DND-41 (cell line): Measurements from ENCODE around the gene EFHC2.

Source experiments
- ATAC-seq: fragments of 200-7000 bp; cut with Tn5 transposase; 3 replicates; pipeline ENCODE4 v1.9.1; 2021; ENCODE audit warnings: low read depth; ENCODE audit not compliant: insufficient read depth
- DNase-seq: peaks from one replicate; pipeline ENCODE4 v3.0.0-alpha.2; 2020
- H2AFZ ChIP-seq: 2 replicates; pipeline ENCODE4 v1.6.0; 2012; ENCODE audit warnings: low read depth, low read length
- H3K27ac ChIP-seq: 2 replicates; pipeline ENCODE4 v1.5.1; 2012; ENCODE audit warnings: low read length, inconsistent platforms
- H3K27me3 ChIP-seq: fragments of 200-600 bp; sonication (generic); 2 replicates; pipeline ENCODE4 v1.6.0; 2012; ENCODE audit warnings: low read length, mild to moderate bottlenecking, inconsistent platforms; ENCODE audit not compliant: insufficient read depth, poor library complexity
- H3K36me3 ChIP-seq: 2 replicates; pipeline ENCODE4 v1.5.1; 2012; ENCODE audit warnings: low read length, inconsistent platforms; ENCODE audit not compliant: insufficient read depth
- H3K4me1 ChIP-seq: 2 replicates; pipeline ENCODE4 v1.5.1; 2012; ENCODE audit warnings: mild to moderate bottlenecking, low read length; ENCODE audit not compliant: insufficient read depth
- H3K4me2 ChIP-seq: 2 replicates; pipeline ENCODE4 v1.6.0; 2012; ENCODE audit warnings: mild to moderate bottlenecking, moderate library complexity, low read length, inconsistent platforms; ENCODE audit not compliant: insufficient read depth
- H3K4me3 ChIP-seq, 2 experiments: fragments of 200-600 bp in 1 of 2; shearing (Covaris generic) in 1 of 2; 2 replicates each; pipeline ENCODE4 v1.5.1; 2012 to 2016; ENCODE audit warnings: inconsistent platforms in 2 of 2, low read length in 2 of 2, mild to moderate bottlenecking in 2 of 2, low read depth in 1 of 2, moderate library complexity in 1 of 2
- H3K79me2 ChIP-seq: 2 replicates; pipeline ENCODE4 v1.6.0; 2012; ENCODE audit warnings: low read length, inconsistent platforms; ENCODE audit not compliant: insufficient read depth
- H3K9ac ChIP-seq: 2 replicates; pipeline ENCODE4 v1.6.0; 2012; ENCODE audit warnings: low read depth, mild to moderate bottlenecking, inconsistent platforms, low read length, moderate library complexity
- H3K9me3 ChIP-seq: 2 replicates; pipeline ENCODE4 v1.5.1; 2012; ENCODE audit warnings: low read length, moderate library complexity, mild to moderate bottlenecking, inconsistent platforms; ENCODE audit not compliant: insufficient read depth, severe bottlenecking
- H4K20me1 ChIP-seq: 2 replicates; pipeline ENCODE4 v1.6.0; 2012; ENCODE audit warnings: low read length; ENCODE audit not compliant: insufficient read depth
- CTCF ChIP-seq: IDR thresholded peaks from 2 replicates; pipeline ENCODE4 v1.5.1; 2012; ENCODE audit warnings: borderline replicate concordance, low read length, moderate library complexity, mild to moderate bottlenecking; ENCODE audit not compliant: poor library complexity, severe bottlenecking; ENCODE audit errors: extremely low read depth
- EZH2 ChIP-seq: IDR thresholded peaks from 3 replicates; pipeline ENCODE4 v1.6.1; 2012; ENCODE audit warnings: borderline replicate concordance, low read depth, mild to moderate bottlenecking, moderate library complexity, low read length, inconsistent platforms; ENCODE audit not compliant: severe bottlenecking

The EFHC2 gene

DNA sequence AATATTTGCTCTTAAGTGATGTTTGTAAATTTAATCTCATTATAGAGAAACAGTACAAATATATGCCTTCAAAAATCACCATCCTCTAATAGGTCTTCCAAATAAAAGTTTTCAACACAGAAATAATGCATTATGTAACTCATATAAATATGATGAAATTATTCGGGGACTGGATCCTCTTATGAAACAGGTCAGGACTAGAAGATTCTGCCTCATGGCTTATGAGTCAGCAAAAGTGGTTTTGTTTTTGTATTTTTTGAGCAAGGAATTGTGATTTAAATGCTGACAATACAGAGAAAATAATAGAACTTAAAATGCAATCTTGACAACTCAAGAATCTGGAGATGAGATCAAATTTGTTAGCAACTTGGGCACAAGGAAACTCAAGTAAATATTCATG is 190.6 kb downstream of the EFHC2 start:
- Histone ChIP-seq H3K4me2 (no peak overlapping the region), H3K79me2 (no peaks in the 10 kb centered on the region), H2AFZ (no peak overlapping the region), H3K27me3 (no peaks in the 10 kb centered on the region), H3K4me3 (no peak overlapping the region), H3K36me3 (no peaks in the 10 kb centered on the region), H4K20me1 (no peaks in the 10 kb centered on the region), H3K4me1 (no peaks in the 10 kb centered on the region), H3K9me3 (no peaks in the 10 kb centered on the region), H3K27ac (no peak overlapping the region), H3K9ac (no peak overlapping the region)
- no peak for TF ChIP-seq CTCF
- no peak for TF ChIP-seq EZH2
- DNase-seq (no peak), ATAC-seq (no peak)

GRCh38 chrX:44147130-44147529 is 196.3 kb downstream of the EFHC2 start:
- H3K4me3 ChIP-seq, result no peak overlapping the region
- no peak overlapping the region for H3K9ac ChIP-seq
- no peaks in the 10 kb centered on the region for H3K27me3 ChIP-seq
- H3K4me1 ChIP-seq, result no peaks in the 10 kb centered on the region
- no peaks in the 10 kb centered on the region for H3K36me3 ChIP-seq
- ATAC-seq, result no peak
- no peak overlapping the region for H2AFZ ChIP-seq
- H3K79me2 ChIP-seq, result no peaks in the 10 kb centered on the region
- no peak for DNase-seq
- no peaks in the 10 kb centered on the region for H4K20me1 ChIP-seq
- H3K4me2 ChIP-seq, result no peak overlapping the region
- no peak overlapping the region for H3K27ac ChIP-seq
- TF ChIP-seq CTCF (no peak), EZH2 (no peak)
- no peaks in the 10 kb centered on the region for H3K9me3 ChIP-seq

- DNase-seq, result no peak
- no peak overlapping the region for H3K9ac ChIP-seq
- H3K4me3 ChIP-seq, result no peak overlapping the region
- H2AFZ ChIP-seq, result no peak overlapping the region
- H3K27ac ChIP-seq, result no peak overlapping the region
- no peaks in the 10 kb centered on the region for H3K36me3 ChIP-seq
- H3K9me3 ChIP-seq, result no peaks in the 10 kb centered on the region
- H3K79me2 ChIP-seq, result no peaks in the 10 kb centered on the region
- no peaks in the 10 kb centered on the region for H4K20me1 ChIP-seq
- H3K4me1 ChIP-seq, result no peaks in the 10 kb centered on the region
- no peak overlapping the region for H3K4me2 ChIP-seq
- no peaks in the 10 kb centered on the region for H3K27me3 ChIP-seq
- ATAC-seq, result no peak
- TF ChIP-seq EZH2 (no peak), CTCF (no peak)
Measured at GRCh38 chrX:44144177-44144945, 199.1 kb downstream of the EFHC2 start.
